SU-DHL-6 (cell line): ENCODE measurements around the gene ITLN1.

Experiments used
- EZH2phosphoT487 ChIP-seq: fragments of 200-600 bp; sonication (generic), shearing (Covaris generic); conservative IDR thresholded peaks from 2 replicates; pipeline ENCODE4 v1.6.1; 2018; ENCODE audit warnings: mild to moderate bottlenecking, antibody characterized with exemption, low read length, moderate library complexity, mixed read lengths
- TF ChIP-seq, protein P1 (sequence below): fragments of 200-600 bp; sonication (generic); IDR thresholded peaks from one replicate; pipeline ENCODE4 v1.5.1; 2017; ENCODE audit warnings: antibody characterized with exemption, mild to moderate bottlenecking, low read length, moderate library complexity; ENCODE audit not compliant: insufficient read depth, poor library complexity, severe bottlenecking

DNA sequence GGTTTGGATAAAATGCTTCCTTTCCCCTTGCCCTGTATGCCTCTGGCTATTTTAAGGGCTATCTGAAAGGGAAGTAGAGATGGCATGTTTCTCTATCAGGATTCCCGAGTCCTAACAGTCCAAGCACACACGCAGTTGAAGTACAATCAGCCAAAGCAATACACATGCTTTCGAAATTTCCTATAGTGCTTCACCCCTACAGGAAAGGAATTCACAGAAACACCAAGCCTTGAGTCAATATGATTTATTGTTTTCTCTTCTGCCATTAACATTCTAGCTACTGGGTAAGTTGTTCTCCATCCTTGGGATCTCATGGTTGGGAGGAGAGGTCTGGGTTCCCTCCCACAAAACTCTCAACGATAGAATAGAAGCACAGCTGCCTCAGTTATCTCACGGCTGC, 8.7 kb downstream of the ITLN1 start:
- TF ChIP-seq, protein P1, sequence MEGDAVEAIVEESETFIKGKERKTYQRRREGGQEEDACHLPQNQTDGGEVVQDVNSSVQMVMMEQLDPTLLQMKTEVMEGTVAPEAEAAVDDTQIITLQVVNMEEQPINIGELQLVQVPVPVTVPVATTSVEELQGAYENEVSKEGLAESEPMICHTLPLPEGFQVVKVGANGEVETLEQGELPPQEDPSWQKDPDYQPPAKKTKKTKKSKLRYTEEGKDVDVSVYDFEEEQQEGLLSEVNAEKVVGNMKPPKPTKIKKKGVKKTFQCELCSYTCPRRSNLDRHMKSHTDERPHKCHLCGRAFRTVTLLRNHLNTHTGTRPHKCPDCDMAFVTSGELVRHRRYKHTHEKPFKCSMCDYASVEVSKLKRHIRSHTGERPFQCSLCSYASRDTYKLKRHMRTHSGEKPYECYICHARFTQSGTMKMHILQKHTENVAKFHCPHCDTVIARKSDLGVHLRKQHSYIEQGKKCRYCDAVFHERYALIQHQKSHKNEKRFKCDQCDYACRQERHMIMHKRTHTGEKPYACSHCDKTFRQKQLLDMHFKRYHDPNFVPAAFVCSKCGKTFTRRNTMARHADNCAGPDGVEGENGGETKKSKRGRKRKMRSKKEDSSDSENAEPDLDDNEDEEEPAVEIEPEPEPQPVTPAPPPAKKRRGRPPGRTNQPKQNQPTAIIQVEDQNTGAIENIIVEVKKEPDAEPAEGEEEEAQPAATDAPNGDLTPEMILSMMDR, result no peak
- no peak for TF ChIP-seq EZH2phosphoT487
